ENCODE measurements around the gene TCN2. TPM values are rescaled to one million over a fixed set of nuclear protein-coding genes. Genes with fewer than 3 reads are reported as not detected.
"Not testable (repeated sequence)": the region's sequence is repeated elsewhere in the genome, so short reads cannot be mapped to it uniquely, and the experiment has no call there.

The TCN2 gene
- polyA plus RNA-seq, 3 donors: 5.4 to 38.3 (median 29.2) TPM

GRCh38 chr22:30574095-30574981 is 32.6 kb upstream of the TCN2 start, which contains the start of gene GAL3ST1:
TSS of gene GAL3ST1 (minus strand) at chr22:30574665. CDS start at chr22:30557392, 17,273 bp downstream.
- H3K27ac ChIP-seq (ENCODE audit: low read depth, low read length): no peak within 1 kb of the TSS
- WGBS, 3 donors: 7 to 23% (median 11%) methylated on average over 43 to 75 of the region's 75 CpGs

GRCh38 chr22:30574997-30575671 is 31.8 kb upstream of the TCN2 start:
- WGBS, 3 donors: 17 to 72% (median 68%) methylated on average over 12 of the region's 12 CpGs
- H3K27ac ChIP-seq (ENCODE audit: low read depth, low read length): no peak overlapping the region

GRCh38 chr22:30575859-30576258 is 31.1 kb upstream of the TCN2 start:
- 41 to 74% (median 73%) methylated on average over 15 of the region's 15 CpGs for WGBS, 3 donors

GRCh38 chr22:30578481-30578880 is 28.5 kb upstream of the TCN2 start:
- 89 to 91% (median 90%) methylated on average over 12 of the region's 12 CpGs for WGBS, 3 donors
- H3K27ac ChIP-seq (ENCODE audit: low read depth, low read length): no peak overlapping the region

More at GRCh38 chr22:30575859-30576258, 31.1 kb upstream of the TCN2 start:
- no peak overlapping the region for H3K27ac ChIP-seq (ENCODE audit: low read depth, low read length)

GRCh38 chr22:30580896-30581295 is 26.1 kb upstream of the TCN2 start:
- no peak overlapping the region for H3K27ac ChIP-seq (ENCODE audit: low read depth, low read length)
- WGBS, 3 donors: 85 to 93% (median 87%) methylated on average over 6 of the region's 6 CpGs

GRCh38 chr22:30582051-30582450 is 24.9 kb upstream of the TCN2 start:
- WGBS, 3 donors: 81 to 90% (median 87%) methylated on average over 6 of the region's 6 CpGs
- no peak overlapping the region for H3K27ac ChIP-seq (ENCODE audit: low read depth, low read length)

- H3K27ac ChIP-seq (ENCODE audit: low read depth, low read length): no peak overlapping the region
- 71 to 76% (median 75%) methylated on average over 10 to 13 of the region's 13 CpGs for WGBS, 3 donors
Observed at GRCh38 chr22:30582788-30583545, 24.0 kb upstream of the TCN2 start.

- no peak overlapping the region for H3K27ac ChIP-seq (ENCODE audit: low read depth, low read length)
- 92 to 95% (median 93%) methylated on average over 15 of the region's 15 CpGs for WGBS, 3 donors
Observed at GRCh38 chr22:30584441-30584840, 22.5 kb upstream of the TCN2 start.

- 93 to 96% (median 94%) methylated on average over 8 of the region's 8 CpGs for WGBS, 3 donors
- no peak overlapping the region for H3K27ac ChIP-seq (ENCODE audit: low read depth, low read length)
Observed at GRCh38 chr22:30586414-30586813, 20.6 kb upstream of the TCN2 start.

- WGBS, 3 donors: 3 to 6% (median 6%) methylated on average over 14 of the region's 14 CpGs
- no peak overlapping the region for H3K27ac ChIP-seq (ENCODE audit: low read depth, low read length)
Observed at GRCh38 chr22:30591191-30591587, 15.8 kb upstream of the TCN2 start.

- WGBS, 3 donors: 0 to 1% (median 0%) methylated on average over 49 of the region's 49 CpGs
- no peak within 1 kb of the TSS for H3K27ac ChIP-seq (ENCODE audit: low read depth, low read length)
Observed at GRCh38 chr22:30591588-30592359, 15.2 kb upstream of the TCN2 start, which contains the start of gene PES1. TSS of gene PES1 (minus strand) at chr22:30591910. CDS start at chr22:30591833, 77 bp downstream.

GRCh38 chr22:30592360-30592713 is 14.6 kb upstream of the TCN2 start:
- WGBS, 3 donors: 25 to 33% (median 30%) methylated on average over 18 of the region's 18 CpGs
- H3K27ac ChIP-seq (ENCODE audit: low read depth, low read length): not testable (repeated sequence)

- no peak overlapping the region for H3K27ac ChIP-seq (ENCODE audit: low read depth, low read length)
- WGBS, 3 donors: 29 to 77% (median 71%) methylated on average over 2 of the region's 2 CpGs
Observed at GRCh38 chr22:30596199-30596598, 10.8 kb upstream of the TCN2 start.

GRCh38 chr22:30596886-30597285 is 10.1 kb upstream of the TCN2 start:
- no peak overlapping the region for H3K27ac ChIP-seq (ENCODE audit: low read depth, low read length)
- WGBS, 3 donors: 49 to 92% (median 88%) methylated on average over 25 to 29 of the region's 29 CpGs

- no peak overlapping the region for H3K27ac ChIP-seq (ENCODE audit: low read depth, low read length)
- 83 to 92% (median 90%) methylated on average over 3 of the region's 3 CpGs for WGBS, 3 donors
Observed at GRCh38 chr22:30598986-30599385, 8.0 kb upstream of the TCN2 start.

GRCh38 chr22:30600921-30601320 is 6.1 kb upstream of the TCN2 start:
- 51 to 60% (median 54%) methylated on average over 3 of the region's 3 CpGs for WGBS, 3 donors
- H3K27ac ChIP-seq (ENCODE audit: low read depth, low read length): no peak overlapping the region

GRCh38 chr22:30601464-30601863 is 5.5 kb upstream of the TCN2 start:
- no peak overlapping the region for H3K27ac ChIP-seq (ENCODE audit: low read depth, low read length)
- WGBS, 3 donors: 79 to 88% (median 86%) methylated on average over 5 of the region's 5 CpGs

GRCh38 chr22:30602049-30602448 is 4.9 kb upstream of the TCN2 start:
- WGBS, 3 donors: 50 to 63% (median 58%) methylated on average over 3 of the region's 3 CpGs

More at GRCh38 chr22:30602049-30602448, 4.9 kb upstream of the TCN2 start:
- no peak overlapping the region for H3K27ac ChIP-seq (ENCODE audit: low read depth, low read length)

Measured in adipose tissue (tissue), 3 donors.